Measurements from ENCODE around the gene CALN1. TPM values are rescaled to one million over a fixed set of nuclear protein-coding genes. Genes with fewer than 3 reads are reported as not detected.

The CALN1 gene
- total RNA-seq, 2 donors from 2014 or later = 4.3 to 6.9 TPM

GRCh38 chr7:71871446-71871845 lies 540.7 kb downstream of the CALN1 start:
- TF ChIP-seq CTCF (conservative IDR thresholded peaks at IDR 0.05) = peak; percentile 75
- peak; percentile 55 for DNase-seq
- peaks cover 22% of the 10 kb centered on the region for H3K9me3 ChIP-seq (ENCODE audit: control insufficient read depth, low read length)
- H3K4me1 Mint-ChIP-seq = no peaks in the 10 kb centered on the region
- peaks cover 3% of the 10 kb centered on the region for H3K36me3 Mint-ChIP-seq (ENCODE audit: low read depth)
- H3K9ac ChIP-seq (ENCODE audit: extremely low read depth, low read length, poor library complexity, severe bottlenecking) = no peak overlapping the region
- no peak overlapping the region for H3K27ac Mint-ChIP-seq
- H3K9me3 Mint-ChIP-seq = peaks cover 17% of the 10 kb centered on the region
- no peak overlapping the region for H3K27ac ChIP-seq (ENCODE audit: low read depth, low read length)
- WGBS, 2 experiments (ENCODE audit: insufficient coverage in 1 of 2, insufficient read length in 1 of 2) = 79 to 88% methylated on average over 3 to 4 of the region's 4 CpGs
- no peak overlapping the region for H3K4me3 Mint-ChIP-seq
- H3K27me3 ChIP-seq (ENCODE audit: control insufficient read depth, insufficient read depth, low read length, poor library complexity, severe bottlenecking) = no peaks in the 10 kb centered on the region
- H3K4me1 ChIP-seq (ENCODE audit: control insufficient read depth, insufficient read depth, low read length) = no peaks in the 10 kb centered on the region
- no peaks in the 10 kb centered on the region for H3K27me3 Mint-ChIP-seq (ENCODE audit: insufficient read depth)
- H3K4me3 ChIP-seq (ENCODE audit: low read length) = no peak overlapping the region
- peaks cover 4% of the 10 kb centered on the region for H3K36me3 ChIP-seq (ENCODE audit: control insufficient read depth, insufficient read depth, low read length)

- no peak overlapping the region for H3K4me3 Mint-ChIP-seq
- no peak for TF ChIP-seq CTCF (conservative IDR thresholded peaks at IDR 0.05)
- no peaks in the 10 kb centered on the region for H3K4me1 Mint-ChIP-seq
- no peak for DNase-seq
- H3K9me3 Mint-ChIP-seq = peaks cover 11% of the 10 kb centered on the region
- H3K36me3 ChIP-seq (ENCODE audit: control insufficient read depth, insufficient read depth, low read length) = peaks cover 2% of the 10 kb centered on the region
- H3K27me3 ChIP-seq (ENCODE audit: control insufficient read depth, insufficient read depth, low read length, poor library complexity, severe bottlenecking) = no peaks in the 10 kb centered on the region
- no peaks in the 10 kb centered on the region for H3K36me3 Mint-ChIP-seq (ENCODE audit: low read depth)
- H3K27me3 Mint-ChIP-seq (ENCODE audit: insufficient read depth) = no peaks in the 10 kb centered on the region
- no peak overlapping the region for H3K9ac ChIP-seq (ENCODE audit: extremely low read depth, low read length, poor library complexity, severe bottlenecking)
- H3K9me3 ChIP-seq (ENCODE audit: control insufficient read depth, low read length) = peaks cover 15% of the 10 kb centered on the region
- no peaks in the 10 kb centered on the region for H3K4me1 ChIP-seq (ENCODE audit: control insufficient read depth, insufficient read depth, low read length)
- H3K4me3 ChIP-seq (ENCODE audit: low read length) = no peak overlapping the region
- WGBS, 2 experiments (ENCODE audit: insufficient coverage in 1 of 2, insufficient read length in 1 of 2) = 100% methylated on average over 2 of the region's 2 CpGs; no CpG with 5 or more reads in 1 of the 2 experiments
- no peak overlapping the region for H3K27ac Mint-ChIP-seq
- no peak overlapping the region for H3K27ac ChIP-seq (ENCODE audit: low read depth, low read length)
Observed at GRCh38 chr7:71870812-71871211, 541.3 kb downstream of the CALN1 start.

DNA sequence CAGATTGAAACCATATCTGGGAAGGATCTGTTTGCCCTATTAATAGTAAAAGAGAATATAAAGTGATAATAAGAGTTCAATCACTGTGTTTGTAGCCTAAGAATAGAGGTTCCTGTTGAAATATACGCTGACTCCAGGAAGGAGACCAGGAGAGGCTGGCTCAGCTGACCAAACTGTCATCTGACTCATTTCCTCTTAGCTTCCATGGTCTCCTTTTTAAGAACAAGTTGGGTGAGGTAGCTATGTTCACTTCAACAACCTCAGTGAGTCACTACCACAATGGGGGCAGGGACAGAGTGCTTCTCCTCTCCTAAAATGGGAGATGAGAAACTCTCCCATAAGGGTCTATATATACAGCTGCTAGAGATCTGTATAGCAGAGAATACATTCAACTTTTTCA lies 543.3 kb downstream of the CALN1 start:
- H3K27ac Mint-ChIP-seq = no peak overlapping the region

More for the DNA sequence above, 543.3 kb downstream of the CALN1 start:
- no peak overlapping the region for H3K4me3 Mint-ChIP-seq
- DNase-seq = no peak
- peaks cover 2% of the 10 kb centered on the region for H3K9me3 Mint-ChIP-seq
- Histone ChIP-seq H3K27ac (ENCODE audit: low read depth, low read length) (no peak overlapping the region), H3K9me3 (ENCODE audit: control insufficient read depth, low read length) (no peaks in the 10 kb centered on the region), H3K27me3 (ENCODE audit: control insufficient read depth, insufficient read depth, low read length, poor library complexity, severe bottlenecking) (no peaks in the 10 kb centered on the region), H3K4me1 (ENCODE audit: control insufficient read depth, insufficient read depth, low read length) (no peaks in the 10 kb centered on the region), H3K36me3 (ENCODE audit: control insufficient read depth, insufficient read depth, low read length) (no peaks in the 10 kb centered on the region), H3K9ac (ENCODE audit: extremely low read depth, low read length, poor library complexity, severe bottlenecking) (no peak overlapping the region), H3K4me3 (ENCODE audit: low read length) (no peak overlapping the region)
- 96% methylated on average over 1 of the region's 1 CpG; no CpG with 5 or more reads in 1 of the 2 experiments for whole genome bisulfite sequencing, 2 experiments (ENCODE audit: insufficient coverage in 1 of 2, insufficient read length in 1 of 2)
- no peaks in the 10 kb centered on the region for H3K36me3 Mint-ChIP-seq (ENCODE audit: low read depth)
- TF ChIP-seq CTCF (conservative IDR thresholded peaks at IDR 0.05) = no peak
- no peaks in the 10 kb centered on the region for H3K27me3 Mint-ChIP-seq (ENCODE audit: insufficient read depth)
- H3K4me1 Mint-ChIP-seq = no peaks in the 10 kb centered on the region

All from endodermal cell (in vitro differentiated cells).